Measurements from ENCODE around the gene KLHL17. TPM values are rescaled to one million over a fixed set of nuclear protein-coding genes. Genes with fewer than 3 reads are reported as not detected.

The KLHL17 gene
- total RNA-seq, 1 donor from 2014 or later = 33.3 TPM

DNA sequence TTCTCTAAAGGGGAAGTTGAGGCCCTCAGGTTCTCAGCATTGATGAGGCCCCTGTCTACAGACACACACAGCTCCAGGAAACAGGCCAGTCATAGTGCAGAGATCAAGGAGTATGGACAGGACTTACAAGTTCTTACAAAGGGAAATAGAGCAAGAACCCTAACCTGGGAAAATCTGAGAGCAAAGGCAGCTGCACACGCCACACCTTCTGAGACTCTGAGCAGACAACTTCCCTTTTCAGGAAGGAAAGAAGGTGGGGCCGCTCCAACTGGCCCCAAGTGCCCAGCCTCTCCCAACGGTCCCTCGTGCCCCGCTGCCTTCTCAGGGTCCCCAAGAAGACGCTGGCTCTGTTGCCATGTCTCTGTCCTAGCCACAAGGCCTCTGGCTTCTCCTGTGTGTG lies 4.9 kb upstream of the KLHL17 start:
- TF ChIP-seq CTCF (conservative IDR thresholded peaks at IDR 0.05; ENCODE audit: low read depth, low read length) = no peak
- no peak for DNase-seq (ENCODE audit: low read depth)
- H3K4me3 ChIP-seq (ENCODE audit: low read depth, low read length) = no peak overlapping the region

DNA sequence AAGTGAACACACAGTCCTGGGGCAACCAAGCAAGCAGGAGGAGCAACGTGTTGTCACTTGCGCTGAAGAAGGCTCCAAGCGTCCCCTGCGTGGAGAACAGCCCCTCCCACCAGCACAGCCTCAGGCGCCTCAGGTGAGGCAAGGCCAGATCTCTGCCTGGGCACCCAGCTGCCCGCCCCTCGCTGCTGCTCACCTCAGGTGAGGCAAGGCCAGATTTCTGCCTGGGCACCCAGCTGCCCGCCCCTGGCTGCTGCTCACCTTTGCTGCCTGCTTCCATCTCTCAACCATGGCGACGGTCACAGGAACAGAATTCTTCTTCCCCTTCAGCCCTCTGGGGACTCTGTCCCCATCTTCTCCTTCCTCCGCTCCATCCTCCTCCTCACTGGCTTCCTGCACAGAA lies 3.7 kb upstream of the KLHL17 start:
- H3K4me3 ChIP-seq (ENCODE audit: low read depth, low read length) = no peak overlapping the region
- DNase-seq (ENCODE audit: low read depth) = no peak
- TF ChIP-seq CTCF (conservative IDR thresholded peaks at IDR 0.05; ENCODE audit: low read depth, low read length) = no peak

DNA sequence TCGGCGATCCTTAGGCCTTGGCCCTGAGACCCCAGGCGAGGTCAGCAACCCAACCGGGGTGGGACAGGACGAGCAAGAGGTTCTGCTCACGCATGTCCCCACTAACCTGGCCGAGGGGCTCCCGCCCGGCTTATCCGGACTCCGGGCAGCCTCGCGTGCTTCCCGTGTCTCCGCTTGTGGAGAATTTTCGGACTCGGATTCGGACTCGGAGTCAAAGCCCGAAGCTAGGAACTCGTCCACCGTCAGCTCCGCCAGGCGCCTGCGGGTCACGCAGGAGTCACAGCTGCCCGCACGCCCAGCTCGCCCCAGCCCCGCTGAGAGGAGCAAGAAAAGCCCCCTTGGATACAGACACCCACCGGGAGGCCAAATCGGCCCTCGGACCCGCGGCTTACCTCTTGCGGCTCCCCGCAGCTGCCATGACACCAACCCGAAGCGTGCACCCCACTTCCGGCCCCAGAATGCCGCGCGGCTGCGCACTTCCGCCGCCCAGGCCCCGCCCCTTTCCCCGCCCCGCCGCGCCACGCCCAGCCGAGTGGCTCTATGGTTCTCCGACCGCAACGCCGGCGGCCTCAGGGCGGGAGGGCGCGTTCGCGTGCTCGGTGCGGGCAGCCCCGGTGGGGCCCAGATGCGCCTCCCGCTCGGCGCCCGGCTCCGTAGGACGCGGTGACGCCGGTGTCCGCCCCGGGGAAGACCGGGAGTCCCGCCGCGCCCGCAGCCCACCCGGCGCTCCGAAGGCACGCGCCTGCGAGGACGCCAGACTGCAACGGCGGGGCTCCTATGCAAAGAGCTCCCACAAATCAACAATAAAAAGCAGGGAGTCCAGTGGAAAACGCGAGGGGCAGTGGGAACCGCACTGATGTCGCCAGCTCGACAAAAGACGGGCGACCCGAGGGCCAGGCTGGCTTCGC lies 1.3 kb upstream of the KLHL17 start, which contains the start of gene NOC2L:
TSS of gene NOC2L (minus strand) at position 434 of the 908 bp plus-strand sequence. CDS start at position 418, 16 bp downstream.
- H3K4me3 ChIP-seq (ENCODE audit: low read depth, low read length) = peak within 1 kb of the TSS; percentile 99
- TF ChIP-seq CTCF (conservative IDR thresholded peaks at IDR 0.05; ENCODE audit: low read depth, low read length) = no peak
- no peak for DNase-seq (ENCODE audit: low read depth)

- DNase-seq (ENCODE audit: low read depth) = no peak
- TF ChIP-seq CTCF (conservative IDR thresholded peaks at IDR 0.05; ENCODE audit: low read depth, low read length) = no peak
- H3K4me3 ChIP-seq (ENCODE audit: low read depth, low read length) = peak overlapping the region; percentile 75
Observed at GRCh38 chr1:959731-960362, 537 bp upstream of the KLHL17 start.

- TF ChIP-seq CTCF (conservative IDR thresholded peaks at IDR 0.05; ENCODE audit: low read depth, low read length) = no peak
- DNase-seq (ENCODE audit: low read depth) = no peak
- H3K4me3 ChIP-seq (ENCODE audit: low read depth, low read length) = peak overlapping the region; percentile 75
Observed at GRCh38 chr1:961132-961669, 817 bp downstream of the KLHL17 start.

- H3K4me3 ChIP-seq (ENCODE audit: low read depth, low read length) = no peak overlapping the region
- TF ChIP-seq CTCF (conservative IDR thresholded peaks at IDR 0.05; ENCODE audit: low read depth, low read length) = no peak
- DNase-seq (ENCODE audit: low read depth) = no peak
Observed at GRCh38 chr1:962381-963300, 2.3 kb downstream of the KLHL17 start.
